ACC112 (cell line): Measurements from ENCODE around the gene C1orf56.

Experiments
- H2AFZ ChIP-seq: fragments of 200-600 bp; sonication (generic); one replicate; pipeline ENCODE4 v1.6.0; 2017; ENCODE audit warnings: antibody characterized with exemption, low read length; ENCODE audit not compliant: unreplicated experiment
- H3K27ac ChIP-seq: fragments of 200-600 bp; sonication (generic); 2 replicates; pipeline ENCODE4 v1.5.1; 2014; ENCODE audit warnings: low read depth, mild to moderate bottlenecking, antibody characterized with exemption, low read length, moderate library complexity
- H3K27me3 ChIP-seq: fragments of 200-600 bp; sonication (generic); 2 replicates; pipeline ENCODE4 v1.6.1; 2014; ENCODE audit warnings: mild to moderate bottlenecking, antibody characterized with exemption, low read length, moderate library complexity, mixed read lengths; ENCODE audit not compliant: insufficient read depth
- H3K36me3 ChIP-seq: fragments of 200-600 bp; sonication (generic); 2 replicates; pipeline ENCODE4 v1.6.1; 2016; ENCODE audit warnings: mild to moderate bottlenecking, antibody characterized with exemption, low read length, moderate library complexity, mixed read lengths; ENCODE audit not compliant: insufficient read depth
- H3K4me1 ChIP-seq: fragments of 200-600 bp; sonication (generic); one replicate; pipeline ENCODE4 v1.6.1; 2016; ENCODE audit warnings: low read length, mixed read lengths; ENCODE audit not compliant: insufficient read depth, unreplicated experiment, control insufficient read depth
- H3K4me3 ChIP-seq: fragments of 200-600 bp; sonication (generic); 2 replicates; pipeline ENCODE4 v1.5.1; 2014; ENCODE audit warnings: mild to moderate bottlenecking, low read depth, low read length
- H3K79me2 ChIP-seq: fragments of 200-600 bp; sonication (generic); one replicate; pipeline ENCODE4 v1.6.0; 2016; ENCODE audit warnings: low read length; ENCODE audit not compliant: control insufficient read depth, unreplicated experiment, insufficient read depth

C1orf56 gene, protein sequence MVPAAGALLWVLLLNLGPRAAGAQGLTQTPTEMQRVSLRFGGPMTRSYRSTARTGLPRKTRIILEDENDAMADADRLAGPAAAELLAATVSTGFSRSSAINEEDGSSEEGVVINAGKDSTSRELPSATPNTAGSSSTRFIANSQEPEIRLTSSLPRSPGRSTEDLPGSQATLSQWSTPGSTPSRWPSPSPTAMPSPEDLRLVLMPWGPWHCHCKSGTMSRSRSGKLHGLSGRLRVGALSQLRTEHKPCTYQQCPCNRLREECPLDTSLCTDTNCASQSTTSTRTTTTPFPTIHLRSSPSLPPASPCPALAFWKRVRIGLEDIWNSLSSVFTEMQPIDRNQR

GRCh38 chr1:151047591-151047924 is at the start of gene C1orf56:
Gene C1orf56, plus strand, starts transcription at chr1:151047751. Its CDS starts 97 bp downstream, at chr1:151047848.
- peak within 1 kb of the TSS; percentile 90 for H2AFZ ChIP-seq
- peak within 1 kb of the TSS; percentile 63 for H3K27ac ChIP-seq
- H3K79me2 ChIP-seq, result peaks cover 5% of the 10 kb centered on the region

DNA sequence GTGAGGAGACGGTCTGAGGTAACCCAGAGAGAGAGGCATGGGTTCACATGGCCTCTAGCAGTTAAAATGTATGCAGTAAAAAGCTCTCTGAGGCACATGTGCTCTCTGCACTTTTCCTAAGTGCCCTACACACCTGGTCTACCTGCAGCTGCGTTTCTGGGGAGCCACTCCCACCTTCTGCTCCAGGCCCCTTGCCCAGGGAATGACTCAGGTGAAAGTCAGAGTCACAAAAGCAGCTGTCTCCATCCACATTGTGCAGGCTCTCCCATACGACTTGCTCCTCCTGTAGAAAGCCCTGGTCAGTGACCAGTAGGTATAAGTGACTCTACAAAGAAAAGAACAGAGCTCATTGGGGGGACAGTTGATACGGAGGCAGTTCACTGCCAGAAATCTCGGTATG is 49.6 kb upstream of the C1orf56 start:
- Histone ChIP-seq H3K27me3 (no peaks in the 10 kb centered on the region), H3K79me2 (no peaks in the 10 kb centered on the region), H3K36me3 (no peaks in the 10 kb centered on the region), H3K4me3 (no peak overlapping the region), H3K4me1 (peaks cover 7% of the 10 kb centered on the region), H3K27ac (no peak overlapping the region), H2AFZ (no peak overlapping the region)

More at GRCh38 chr1:151047591-151047924, at the start of gene C1orf56:
- Histone ChIP-seq H3K27me3 (no peaks in the 10 kb centered on the region), H3K36me3 (no peaks in the 10 kb centered on the region; the same call in 1 of the 2 replicates), H3K4me1 (peaks cover 26% of the 10 kb centered on the region), H3K4me3 (peak within 1 kb of the TSS; percentile 93)

DNA sequence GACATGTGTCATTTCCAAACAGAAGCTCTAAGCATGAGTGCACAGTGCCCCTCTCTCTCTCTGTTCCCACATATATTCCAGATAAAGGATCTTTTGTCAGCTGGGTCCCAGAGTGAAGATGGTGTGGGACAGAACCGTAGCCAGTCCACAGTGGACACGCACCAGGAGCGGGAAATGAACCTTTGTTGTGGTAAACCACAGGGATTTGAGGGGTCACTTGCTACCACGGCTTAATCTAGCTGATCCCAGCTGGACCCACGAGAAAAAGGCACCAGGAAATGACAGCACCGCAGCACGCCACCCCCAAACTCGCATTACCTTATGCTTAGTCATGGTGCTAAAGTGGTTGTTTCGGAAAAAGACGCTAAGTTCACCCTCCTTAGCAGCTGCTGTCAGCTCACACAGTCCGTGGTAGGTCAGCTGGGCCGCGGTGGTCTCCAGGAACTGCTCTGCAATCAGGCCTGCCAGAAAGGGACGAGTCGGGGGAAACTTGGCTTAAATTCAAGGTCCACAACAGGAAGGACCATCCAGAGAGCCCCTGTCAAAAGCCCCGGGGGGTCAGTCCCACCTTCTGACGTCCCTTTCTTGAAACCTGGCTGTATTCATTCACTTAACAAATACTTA is 48.4 kb upstream of the C1orf56 start:
- no peak overlapping the region for H3K4me3 ChIP-seq
- no peaks in the 10 kb centered on the region for H3K79me2 ChIP-seq
- H3K27ac ChIP-seq, result no peak overlapping the region
- H2AFZ ChIP-seq, result no peak overlapping the region
- H3K36me3 ChIP-seq, result no peaks in the 10 kb centered on the region
- H3K4me1 ChIP-seq, result peaks cover 10% of the 10 kb centered on the region
- no peaks in the 10 kb centered on the region for H3K27me3 ChIP-seq

DNA sequence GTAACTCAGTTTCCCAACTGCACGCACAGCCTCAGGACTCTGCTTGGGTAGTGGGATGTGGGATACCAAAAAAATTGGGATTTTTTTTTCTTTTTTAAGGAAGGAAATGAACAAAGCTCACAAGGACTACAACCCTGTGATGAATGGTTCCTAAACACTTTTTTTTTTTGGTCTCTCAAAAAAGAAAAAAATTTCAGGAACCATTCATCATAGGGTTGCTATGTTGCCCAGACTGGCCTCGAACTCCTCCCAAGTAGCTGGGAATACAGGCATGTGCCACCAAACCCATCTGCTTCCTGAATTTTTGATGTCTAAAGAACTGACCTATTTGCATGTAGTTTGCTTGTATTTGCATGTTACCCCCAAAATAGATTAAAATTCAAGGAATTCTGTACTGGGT is 47.6 kb upstream of the C1orf56 start:
- Histone ChIP-seq H3K4me1 (peaks cover 12% of the 10 kb centered on the region), H2AFZ (no peak overlapping the region), H3K4me3 (no peak overlapping the region), H3K27ac (no peak overlapping the region), H3K27me3 (no peaks in the 10 kb centered on the region), H3K36me3 (no peaks in the 10 kb centered on the region), H3K79me2 (no peaks in the 10 kb centered on the region)

DNA sequence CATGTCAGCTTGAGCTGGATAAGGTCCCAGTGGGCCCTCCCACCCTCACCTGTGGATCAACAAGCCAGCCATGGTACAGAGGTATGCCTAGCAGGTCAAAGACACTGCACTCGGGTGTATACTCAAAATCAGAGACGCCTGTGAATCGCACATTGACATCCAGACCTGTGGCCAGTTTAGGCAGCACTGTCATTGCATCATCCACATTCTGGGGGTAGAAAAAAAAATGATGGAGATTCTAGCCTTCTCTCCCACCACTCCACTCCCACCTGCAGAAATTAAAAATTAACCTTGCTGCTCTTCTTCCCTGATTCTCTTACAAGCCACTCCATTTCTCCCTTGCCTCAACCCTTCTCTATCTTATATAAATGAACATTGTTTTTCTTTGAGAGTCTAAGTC is 47.1 kb upstream of the C1orf56 start:
- H3K36me3 ChIP-seq, result no peaks in the 10 kb centered on the region
- H3K27ac ChIP-seq, result no peak overlapping the region
- H3K4me1 ChIP-seq, result peaks cover 12% of the 10 kb centered on the region
- no peaks in the 10 kb centered on the region for H3K79me2 ChIP-seq
- H3K27me3 ChIP-seq, result no peaks in the 10 kb centered on the region
- H2AFZ ChIP-seq, result no peak overlapping the region
- no peak overlapping the region for H3K4me3 ChIP-seq

DNA sequence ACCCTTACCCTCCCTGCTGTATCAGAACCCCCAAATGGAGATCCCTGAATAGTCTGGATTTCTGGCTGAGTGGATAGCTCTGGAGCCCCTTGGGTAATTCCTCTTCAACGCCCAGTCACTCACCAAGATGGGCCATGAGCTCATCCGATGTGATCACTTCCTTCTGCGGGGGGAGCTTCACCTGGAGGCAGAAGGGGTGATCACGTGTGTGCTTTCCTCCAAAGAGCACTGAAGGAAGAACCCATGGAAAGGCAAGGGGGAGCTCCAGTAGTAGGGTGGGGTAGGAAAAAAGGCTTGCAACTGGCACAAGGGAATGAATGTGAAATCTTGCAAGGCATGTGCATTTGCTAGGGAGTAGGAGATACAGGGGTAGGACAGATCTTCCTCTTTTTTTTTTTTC is 45.9 kb upstream of the C1orf56 start:
- Histone ChIP-seq H3K27me3 (no peaks in the 10 kb centered on the region), H3K36me3 (no peaks in the 10 kb centered on the region), H3K79me2 (no peaks in the 10 kb centered on the region), H2AFZ (no peak overlapping the region), H3K4me3 (no peak overlapping the region), H3K4me1 (peaks cover 8% of the 10 kb centered on the region), H3K27ac (no peak overlapping the region)

GRCh38 chr1:151002051-151002450 is 45.5 kb upstream of the C1orf56 start:
- no peak overlapping the region for H3K27ac ChIP-seq
- no peaks in the 10 kb centered on the region for H3K36me3 ChIP-seq
- H3K79me2 ChIP-seq, result no peaks in the 10 kb centered on the region
- no peak overlapping the region for H2AFZ ChIP-seq
- H3K27me3 ChIP-seq, result no peaks in the 10 kb centered on the region
- H3K4me1 ChIP-seq, result peaks cover 11% of the 10 kb centered on the region
- H3K4me3 ChIP-seq, result no peak overlapping the region

GRCh38 chr1:151002611-151003010 is 44.9 kb upstream of the C1orf56 start:
- Histone ChIP-seq H3K36me3 (no peaks in the 10 kb centered on the region), H3K27ac (no peak overlapping the region), H3K79me2 (no peaks in the 10 kb centered on the region), H3K4me1 (peaks cover 15% of the 10 kb centered on the region), H3K4me3 (no peak overlapping the region), H2AFZ (no peak overlapping the region), H3K27me3 (no peaks in the 10 kb centered on the region)

DNA sequence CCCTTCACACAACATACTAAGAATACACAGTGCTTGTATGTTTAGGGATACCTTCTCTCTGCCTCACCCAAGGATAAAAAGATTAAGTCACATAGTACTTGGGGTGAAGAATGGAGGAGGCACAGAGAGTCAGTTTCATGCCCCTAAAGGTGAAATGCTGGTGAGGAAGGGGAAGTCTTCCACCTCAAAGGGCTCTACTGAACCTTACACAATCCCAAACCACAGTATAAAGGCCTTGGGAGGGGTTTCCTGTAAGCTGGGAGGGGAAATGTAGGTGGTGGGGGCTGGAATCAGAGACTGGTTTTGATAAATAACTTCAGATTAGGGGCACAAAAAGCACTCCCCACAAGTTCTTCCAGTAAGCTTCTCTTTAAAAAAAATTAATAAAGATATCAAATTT is 44.4 kb upstream of the C1orf56 start:
- Histone ChIP-seq H3K4me1 (peaks cover 19% of the 10 kb centered on the region), H3K27me3 (no peaks in the 10 kb centered on the region), H3K4me3 (no peak overlapping the region), H3K27ac (no peak overlapping the region), H3K36me3 (no peaks in the 10 kb centered on the region), H2AFZ (no peak overlapping the region), H3K79me2 (no peaks in the 10 kb centered on the region)

- Histone ChIP-seq H3K4me3 (peak overlapping the region; percentile 78), H3K4me1 (peaks cover 26% of the 10 kb centered on the region), H2AFZ (peak overlapping the region; percentile 72)
These were observed 41.7 kb upstream of the C1orf56 start for GRCh38 chr1:151005729-151006319.

More at GRCh38 chr1:151005729-151006319, 41.7 kb upstream of the C1orf56 start:
- Histone ChIP-seq H3K79me2 (peaks cover 12% of the 10 kb centered on the region), H3K27me3 (no peaks in the 10 kb centered on the region), H3K36me3 (no peaks in the 10 kb centered on the region), H3K27ac (peak overlapping the region; percentile 94; the same call in 1 of the 2 replicates)
